HEK293 (cell line): ENCODE results near the gene FKBP14.

ENCODE experiments used
- CTCF ChIA-PET: fragments of 350-600 bp; formaldehyde crosslinking; extraction: SDS; loops from one replicate; lab custom pipeline; 2021; ENCODE audit warnings: antibody characterized with exemption; lab: Yijun Ruan, JAX
- POLR2A ChIA-PET: fragments of 300-600 bp; formaldehyde crosslinking; extraction: SDS; loops from one replicate; lab custom pipeline; 2020; ENCODE audit warnings: antibody characterized with exemption, inconsistent platforms; lab: Yijun Ruan, JAX
- H3K27ac ChIP-seq: fragments of 200-500 bp; sonication (Bioruptor generic); 2 replicates; pipeline ENCODE4 v1.5.1; 2014; ENCODE audit warnings: low read depth, low read length, control low read depth, inconsistent platforms; ENCODE audit errors: extremely low read depth
- H3K36me3 ChIP-seq, 2 experiments: fragments of 200-500 bp in 1 of 2; sonication (Bioruptor generic) in 1 of 2; 1 replicate in 1 of 2; 2 replicates in 1 of 2; pipeline ENCODE4 v1.5.1; 2014 to 2017; ENCODE audit warnings: inconsistent platforms in 2 of 2, low read length in 2 of 2; ENCODE audit not compliant: control insufficient read depth in 2 of 2, insufficient read depth in 1 of 2
- H3K4me1 ChIP-seq: fragments of 200-500 bp; sonication (Bioruptor generic); 2 replicates; pipeline ENCODE4 v1.5.1; 2014; ENCODE audit warnings: mild to moderate bottlenecking, low read length, inconsistent platforms; ENCODE audit not compliant: control insufficient read depth, insufficient read depth
- H3K4me3 ChIP-seq: 2 replicates; pipeline ENCODE4 v1.5.1; 2011; ENCODE audit warnings: low read depth, mild to moderate bottlenecking, control low read depth, low read length, moderate library complexity
- H3K9me3 ChIP-seq: fragments of 200-500 bp; sonication (Bioruptor generic); 2 replicates; pipeline ENCODE4 v1.5.1; 2014; ENCODE audit warnings: low read depth, low read length, inconsistent platforms; ENCODE audit not compliant: control insufficient read depth, insufficient read depth
- GLI2 ChIP-seq: fragments of 450-650 bp; formaldehyde crosslinking; IDR thresholded peaks from 2 replicates; pipeline ENCODE4; 2017; ENCODE audit warnings: missing biosample characterization, missing genetic modification characterization, low read depth, borderline replicate concordance
- KLF8 ChIP-seq: fragments of 450-650 bp; formaldehyde crosslinking; IDR thresholded peaks from 2 replicates; pipeline ENCODE4 v1.5.1; 2016; ENCODE audit warnings: missing biosample characterization, missing genetic modification characterization
- MEIS1 ChIP-seq: sonication (generic); formaldehyde crosslinking; IDR thresholded peaks from 2 replicates; pipeline ENCODE4 v1.8.1; 2022; ENCODE audit warnings: missing genetic modification reagents, mild to moderate bottlenecking, borderline replicate concordance
- PATZ1 ChIP-seq: fragments of 450-650 bp; formaldehyde crosslinking; IDR thresholded peaks from 2 replicates; pipeline ENCODE4 v1.5.1; 2016; ENCODE audit warnings: missing biosample characterization, missing genetic modification characterization
- PRDM1 ChIP-seq: fragments of 450-650 bp; formaldehyde crosslinking; IDR thresholded peaks from 2 replicates; pipeline ENCODE4; 2016; ENCODE audit warnings: missing biosample characterization, missing genetic modification characterization
- SETDB1 ChIP-seq: IDR thresholded peaks from one replicate; pipeline ENCODE4 v1.6.1; 2017; ENCODE audit warnings: mild to moderate bottlenecking, low read length, moderate library complexity, mixed read lengths; ENCODE audit not compliant: insufficient read length
- SP7 ChIP-seq: fragments of 450-650 bp; formaldehyde crosslinking; IDR thresholded peaks from 2 replicates; pipeline ENCODE4 v1.5.1; 2016; ENCODE audit warnings: missing biosample characterization, missing genetic modification characterization
- TCF7L2 ChIP-seq: IDR thresholded peaks from 2 replicates; pipeline ENCODE4 v1.6.1; 2011; ENCODE audit warnings: low read depth, mild to moderate bottlenecking, inconsistent platforms, low read length, moderate library complexity, borderline replicate concordance
- ZNF155 ChIP-seq: fragments of 450-650 bp; formaldehyde crosslinking; IDR thresholded peaks from 2 replicates; pipeline ENCODE4 v1.5.1; 2016; ENCODE audit warnings: missing biosample characterization, missing genetic modification characterization
- ZNF175 ChIP-seq: fragments of 450-650 bp; formaldehyde crosslinking; IDR thresholded peaks from 2 replicates; pipeline ENCODE4 v1.5.1; 2016; ENCODE audit warnings: missing biosample characterization, missing genetic modification characterization
- ZNF335 ChIP-seq: fragments of 450-650 bp; formaldehyde crosslinking; conservative IDR thresholded peaks from 2 replicates; pipeline ENCODE4 v1.5.1; 2016; ENCODE audit warnings: missing biosample characterization, missing genetic modification characterization
- ZNF514 ChIP-seq: fragments of 450-650 bp; formaldehyde crosslinking; IDR thresholded peaks from 2 replicates; pipeline ENCODE4 v1.5.1; 2016; ENCODE audit warnings: missing biosample characterization, missing genetic modification characterization
- ZNF561 ChIP-seq: fragments of 450-650 bp; IDR thresholded peaks from 2 replicates; pipeline ENCODE4 v1.5.1; 2018; ENCODE audit warnings: missing biosample characterization, missing genetic modification characterization, borderline replicate concordance
- ZNF585B ChIP-seq: fragments of 450-650 bp; formaldehyde crosslinking; IDR thresholded peaks from 2 replicates; pipeline ENCODE4 v1.5.1; 2016; ENCODE audit warnings: missing biosample characterization, missing genetic modification characterization
- ZNF660 ChIP-seq: fragments of 450-650 bp; IDR thresholded peaks from 2 replicates; pipeline ENCODE4 v1.5.1; 2018; ENCODE audit warnings: missing biosample characterization, mild to moderate bottlenecking, missing genetic modification characterization
- ZNF670 ChIP-seq: fragments of 450-650 bp; formaldehyde crosslinking; IDR thresholded peaks from 2 replicates; pipeline ENCODE4 v1.5.1; 2016; ENCODE audit warnings: missing biosample characterization, missing genetic modification characterization, low read depth
- ZNF707 ChIP-seq: fragments of 450-650 bp; formaldehyde crosslinking; IDR thresholded peaks from 2 replicates; pipeline ENCODE4 v1.5.1; 2016; ENCODE audit warnings: missing biosample characterization, missing genetic modification characterization
- ZXDB ChIP-seq: fragments of 450-650 bp; formaldehyde crosslinking; IDR thresholded peaks from 2 replicates; pipeline ENCODE4 v1.5.1; 2016; ENCODE audit warnings: missing biosample characterization, missing genetic modification characterization
- TF ChIP-seq, protein P1 (sequence below): fragments of 450-650 bp; formaldehyde crosslinking; IDR thresholded peaks from 2 replicates; pipeline ENCODE4 v1.5.1; 2016; ENCODE audit warnings: missing biosample characterization, missing genetic modification characterization
- TF ChIP-seq, protein P2 (sequence below): fragments of 450-650 bp; formaldehyde crosslinking; IDR thresholded peaks from 2 replicates; pipeline ENCODE4 v1.5.1; 2016; ENCODE audit warnings: missing biosample characterization, missing genetic modification characterization
- TF ChIP-seq, protein P3 (sequence below): fragments of 450-650 bp; formaldehyde crosslinking; IDR thresholded peaks from 2 replicates; pipeline ENCODE4 v1.5.1; 2017; ENCODE audit warnings: missing biosample characterization, missing genetic modification characterization
- TF ChIP-seq, protein P4 (sequence below): fragments of 450-650 bp; formaldehyde crosslinking; IDR thresholded peaks from 2 replicates; pipeline ENCODE4 v1.5.1; 2016; ENCODE audit warnings: missing biosample characterization, missing genetic modification characterization

The FKBP14 gene

DNA sequence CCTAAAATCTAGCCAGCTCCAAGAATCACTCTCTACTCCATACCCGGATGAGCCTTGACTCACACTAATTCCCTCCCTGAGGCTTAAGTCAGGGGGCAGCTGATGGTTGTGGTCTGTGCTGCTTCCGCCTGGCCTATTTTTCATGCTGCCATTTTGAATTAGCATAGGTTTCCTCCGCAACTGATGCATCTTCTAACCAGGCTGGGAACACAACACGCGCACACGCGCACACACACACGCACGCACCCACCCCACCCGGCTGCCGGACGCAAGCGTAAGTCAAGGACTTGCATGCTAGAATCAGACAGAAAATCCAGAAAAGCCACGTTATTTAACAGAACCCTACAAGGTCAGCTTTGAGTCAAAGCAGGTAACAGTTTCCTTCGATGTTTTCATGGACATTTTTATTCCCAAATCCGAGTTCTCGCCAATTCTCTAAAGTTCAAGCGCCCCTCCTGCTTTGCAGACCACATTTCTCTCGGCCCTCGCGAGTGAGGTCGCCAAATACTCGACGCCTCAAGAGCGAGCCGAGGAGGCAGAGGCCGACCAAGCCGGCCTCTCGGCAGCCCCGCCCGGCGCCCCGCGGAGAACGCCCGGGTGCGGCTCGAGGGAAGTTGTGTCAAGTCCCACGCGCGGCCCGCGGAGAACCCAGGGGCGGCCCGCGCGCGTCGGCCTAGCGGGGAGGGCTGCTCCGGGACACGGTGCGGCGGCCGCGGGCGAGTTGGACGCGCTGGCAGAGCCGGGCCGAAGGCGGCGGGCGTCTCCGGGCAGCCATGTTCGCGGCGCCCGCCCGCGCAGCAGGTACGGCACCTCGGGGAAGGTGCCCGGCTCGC lies 37.9 kb downstream of the FKBP14 start (continued):
- TF ChIP-seq ZNF335 (tag by site-specific recombination) (peak; percentile 60; the same call in 1 of the 2 replicates), ZNF175 (tag by site-specific recombination) (no peak), PATZ1 (tag by site-specific recombination) (0 out of 2 replicates have a peak, but pooled peaks have one; percentile 24)

GRCh38 chr7:29987811-29988317 lies 38.6 kb downstream of the FKBP14 start:
- ChIA-PET POLR2A (interaction anchor here (0.5 to 1.6 kb wide), 5 partner anchors 11 to 651 kb away, joined by 3 to 12 read pairs (median 4); partner anchors contain the start of genes FKBP14 and PLEKHA8), CTCF (interaction anchor here (0.6 to 1.2 kb wide), 3 partner anchors 11 to 240 kb away, joined by 3 to 4 read pairs (median 3); no protein-coding TSS in a partner anchor)
- peak overlapping the region; percentile 68 for H3K4me3 ChIP-seq
- no peaks in the 10 kb centered on the region for H3K9me3 ChIP-seq
- H3K4me1 ChIP-seq = peaks cover 5% of the 10 kb centered on the region
- H3K36me3 ChIP-seq = peaks cover 0 to 6% of the 10 kb centered on the region in 2 experiments; a peak in 1 of 3 replicates
- peak overlapping the region; percentile 89 for H3K27ac ChIP-seq
- TF ChIP-seq ZNF155 (tag by site-specific recombination) = no peak
- TF ChIP-seq ZXDB (tag by site-specific recombination) = 0 out of 2 replicates have a peak, but pooled peaks have one; percentile 13
- TF ChIP-seq ZNF585B = no peak
- TF ChIP-seq ZNF561 (tag by site-specific recombination) = 0 out of 2 replicates have a peak, but pooled peaks have one; percentile 18
- TF ChIP-seq TCF7L2 = peak; percentile 65
- no peak for TF ChIP-seq ZNF514
- no peak for TF ChIP-seq ZNF707 (tag by site-specific recombination)
- TF ChIP-seq ZNF660 (tag by site-specific recombination) = 0 out of 2 replicates have a peak, but pooled peaks have one; percentile 20
- TF ChIP-seq SP7 (tag by site-specific recombination) = peak; percentile 57; the same call in 1 of the 2 replicates
- TF ChIP-seq, protein P1, sequence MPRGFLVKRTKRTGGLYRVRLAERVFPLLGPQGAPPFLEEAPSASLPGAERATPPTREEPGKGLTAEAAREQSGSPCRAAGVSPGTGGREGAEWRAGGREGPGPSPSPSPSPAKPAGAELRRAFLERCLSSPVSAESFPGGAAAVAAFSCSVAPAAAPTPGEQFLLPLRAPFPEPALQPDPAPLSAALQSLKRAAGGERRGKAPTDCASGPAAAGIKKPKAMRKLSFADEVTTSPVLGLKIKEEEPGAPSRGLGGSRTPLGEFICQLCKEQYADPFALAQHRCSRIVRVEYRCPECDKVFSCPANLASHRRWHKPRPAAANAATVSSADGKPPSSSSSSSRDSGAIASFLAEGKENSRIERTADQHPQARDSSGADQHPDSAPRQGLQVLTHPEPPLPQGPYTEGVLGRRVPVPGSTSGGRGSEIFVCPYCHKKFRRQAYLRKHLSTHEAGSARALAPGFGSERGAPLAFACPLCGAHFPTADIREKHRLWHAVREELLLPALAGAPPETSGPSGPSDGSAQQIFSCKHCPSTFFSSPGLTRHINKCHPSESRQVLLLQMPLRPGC = peak; percentile 43; the same call in 1 of the 2 replicates
- TF ChIP-seq, protein P2, sequence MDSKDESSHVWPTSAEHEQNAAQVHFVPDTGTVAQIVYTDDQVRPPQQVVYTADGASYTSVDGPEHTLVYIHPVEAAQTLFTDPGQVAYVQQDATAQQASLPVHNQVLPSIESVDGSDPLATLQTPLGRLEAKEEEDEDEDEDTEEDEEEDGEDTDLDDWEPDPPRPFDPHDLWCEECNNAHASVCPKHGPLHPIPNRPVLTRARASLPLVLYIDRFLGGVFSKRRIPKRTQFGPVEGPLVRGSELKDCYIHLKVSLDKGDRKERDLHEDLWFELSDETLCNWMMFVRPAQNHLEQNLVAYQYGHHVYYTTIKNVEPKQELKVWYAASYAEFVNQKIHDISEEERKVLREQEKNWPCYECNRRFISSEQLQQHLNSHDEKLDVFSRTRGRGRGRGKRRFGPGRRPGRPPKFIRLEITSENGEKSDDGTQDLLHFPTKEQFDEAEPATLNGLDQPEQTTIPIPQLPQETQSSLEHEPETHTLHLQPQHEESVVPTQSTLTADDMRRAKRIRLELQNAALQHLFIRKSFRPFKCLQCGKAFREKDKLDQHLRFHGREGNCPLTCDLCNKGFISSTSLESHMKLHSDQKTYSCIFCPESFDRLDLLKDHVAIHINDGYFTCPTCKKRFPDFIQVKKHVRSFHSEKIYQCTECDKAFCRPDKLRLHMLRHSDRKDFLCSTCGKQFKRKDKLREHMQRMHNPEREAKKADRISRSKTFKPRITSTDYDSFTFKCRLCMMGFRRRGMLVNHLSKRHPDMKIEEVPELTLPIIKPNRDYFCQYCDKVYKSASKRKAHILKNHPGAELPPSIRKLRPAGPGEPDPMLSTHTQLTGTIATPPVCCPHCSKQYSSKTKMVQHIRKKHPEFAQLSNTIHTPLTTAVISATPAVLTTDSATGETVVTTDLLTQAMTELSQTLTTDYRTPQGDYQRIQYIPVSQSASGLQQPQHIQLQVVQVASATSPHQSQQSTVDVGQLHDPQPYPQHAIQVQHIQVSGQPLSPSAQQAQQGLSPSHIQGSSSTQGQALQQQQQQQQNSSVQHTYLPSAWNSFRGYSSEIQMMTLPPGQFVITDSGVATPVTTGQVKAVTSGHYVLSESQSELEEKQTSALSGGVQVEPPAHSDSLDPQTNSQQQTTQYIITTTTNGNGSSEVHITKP = peak; percentile 39; the same call in 1 of the 2 replicates
- TF ChIP-seq, protein P3, sequence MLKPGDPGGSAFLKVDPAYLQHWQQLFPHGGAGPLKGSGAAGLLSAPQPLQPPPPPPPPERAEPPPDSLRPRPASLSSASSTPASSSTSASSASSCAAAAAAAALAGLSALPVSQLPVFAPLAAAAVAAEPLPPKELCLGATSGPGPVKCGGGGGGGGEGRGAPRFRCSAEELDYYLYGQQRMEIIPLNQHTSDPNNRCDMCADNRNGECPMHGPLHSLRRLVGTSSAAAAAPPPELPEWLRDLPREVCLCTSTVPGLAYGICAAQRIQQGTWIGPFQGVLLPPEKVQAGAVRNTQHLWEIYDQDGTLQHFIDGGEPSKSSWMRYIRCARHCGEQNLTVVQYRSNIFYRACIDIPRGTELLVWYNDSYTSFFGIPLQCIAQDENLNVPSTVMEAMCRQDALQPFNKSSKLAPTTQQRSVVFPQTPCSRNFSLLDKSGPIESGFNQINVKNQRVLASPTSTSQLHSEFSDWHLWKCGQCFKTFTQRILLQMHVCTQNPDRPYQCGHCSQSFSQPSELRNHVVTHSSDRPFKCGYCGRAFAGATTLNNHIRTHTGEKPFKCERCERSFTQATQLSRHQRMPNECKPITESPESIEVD (tag by site-specific recombination) = peak; percentile 27; the same call in 1 of the 2 replicates
- TF ChIP-seq, protein P4, sequence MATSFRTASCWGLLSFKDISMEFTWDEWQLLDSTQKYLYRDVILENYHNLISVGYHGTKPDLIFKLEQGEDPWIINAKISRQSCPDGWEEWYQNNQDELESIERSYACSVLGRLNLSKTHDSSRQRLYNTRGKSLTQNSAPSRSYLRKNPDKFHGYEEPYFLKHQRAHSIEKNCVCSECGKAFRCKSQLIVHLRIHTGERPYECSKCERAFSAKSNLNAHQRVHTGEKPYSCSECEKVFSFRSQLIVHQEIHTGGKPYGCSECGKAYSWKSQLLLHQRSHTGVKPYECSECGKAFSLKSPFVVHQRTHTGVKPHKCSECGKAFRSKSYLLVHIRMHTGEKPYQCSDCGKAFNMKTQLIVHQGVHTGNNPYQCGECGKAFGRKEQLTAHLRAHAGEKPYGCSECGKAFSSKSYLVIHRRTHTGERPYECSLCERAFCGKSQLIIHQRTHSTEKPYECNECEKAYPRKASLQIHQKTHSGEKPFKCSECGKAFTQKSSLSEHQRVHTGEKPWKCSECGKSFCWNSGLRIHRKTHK (tag by site-specific recombination) = no peak
- no peak for TF ChIP-seq MEIS1
- TF ChIP-seq SETDB1 = no peak
- TF ChIP-seq GLI2 = no peak
- peak; percentile 42; the same call in 1 of the 2 replicates for TF ChIP-seq PRDM1 (tag by site-specific recombination)
- TF ChIP-seq ZNF670 (tag by site-specific recombination) = no peak
- 0 out of 2 replicates have a peak, but pooled peaks have one; percentile 34 for TF ChIP-seq KLF8 (tag by site-specific recombination)
